ENCODE results near the gene SH3BP4. TPM values are rescaled to one million over a fixed set of nuclear protein-coding genes. Genes with fewer than 3 reads are reported as not detected.
A peak's percentile ranks its signal among the peaks of the same experiment; 100 is the strongest.

The SH3BP4 gene
- total and polyA plus RNA-seq, 2 of the 13 experiments (the other 11 are each of a cell fraction or from before 2014, with no cell fraction given): 34.6 to 99.1 TPM

DNA sequence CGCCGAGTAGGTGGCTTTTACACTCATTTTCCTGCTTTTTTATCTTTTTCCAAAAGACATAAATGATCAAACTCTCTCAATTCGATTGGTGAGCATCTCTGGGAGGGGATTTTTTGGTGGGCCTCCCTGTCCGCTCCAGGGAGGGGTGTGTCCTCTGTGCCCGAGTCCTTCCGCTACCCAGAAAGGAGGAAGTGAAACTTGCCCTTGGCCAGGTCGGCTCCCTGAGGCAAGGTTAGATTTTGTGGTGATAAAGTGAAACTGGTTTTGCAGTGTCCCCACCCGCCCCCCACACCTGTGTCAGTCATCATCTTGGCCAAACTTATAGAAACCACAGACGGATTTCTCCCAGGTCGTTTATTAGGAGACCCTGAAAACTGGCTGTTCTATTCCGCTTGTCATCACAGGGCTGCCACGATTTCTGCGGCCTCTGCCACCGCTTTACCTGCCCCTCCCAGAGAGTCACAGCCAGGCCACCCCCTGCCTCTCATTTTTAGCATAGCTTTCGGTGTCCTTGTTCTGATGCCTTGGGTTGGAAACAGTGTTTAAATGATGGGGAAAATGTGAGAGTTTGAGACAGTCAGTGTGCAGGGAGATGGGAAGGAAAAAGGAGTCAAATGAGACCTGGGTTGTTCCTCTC lies 93.6 kb downstream of the SH3BP4 start:
- H3K9me3 ChIP-seq (ENCODE audit: low read length): no peaks in the 10 kb centered on the region
- H3K79me2 ChIP-seq (ENCODE audit: insufficient read depth, low read length): peaks cover 14% of the 10 kb centered on the region
- peaks cover 70% of the 10 kb centered on the region for H4K20me1 ChIP-seq (ENCODE audit: insufficient read depth, low read length)
- POLR2A ChIA-PET: interaction anchor here (0.7 kb wide), 1 partner anchor 43 kb away, joined by 4 read pairs; no protein-coding TSS in a partner anchor
- TF ChIP-seq RBM22 (optimal IDR thresholded peaks at IDR 0.05; ENCODE audit: low read length) (peak; percentile 87), CEBPG (CRISPR knock-in tag; IDR thresholded peaks at IDR 0.05) (no peak)
- H3K36me3 ChIP-seq (replicated peaks in 1 of 2; ENCODE audit: control insufficient read depth in 1 of 2, insufficient read depth in 2 of 2, low read length in 2 of 2): peaks cover 68 to 92% of the 10 kb centered on the region in 2 experiments
- CTCF ChIA-PET (ENCODE audit: low intra/inter-chr PET ratio, low total read pairs): no interaction called here
- no peaks in the 10 kb centered on the region for H3K27me3 ChIP-seq (ENCODE audit: control insufficient read depth in 1 of 2, insufficient read depth in 2 of 2, low read length in 2 of 2)
- in situ Hi-C loops (cut with HindIII; ENCODE audit: extremely low pct_ligation_motif_present, low pct_unique_long_range_greater_than_20kb) (no loop called here), intact Hi-C loops (cut with micrococcal nuclease; ENCODE audit: unreplicated experiment) (no loop called here)
- 96% methylated on average over 15 of the region's 15 CpGs for WGBS (ENCODE audit: low lambda C conversion rate)
- no peak for DNase-seq (ENCODE audit: low spot score)
- peaks cover 11% of the 10 kb centered on the region; the same call in 1 of the 2 replicates for H3K4me1 ChIP-seq (ENCODE audit: insufficient read depth, low read length)
- no peak overlapping the region for H2AFZ ChIP-seq (ENCODE audit: low read length)
- H3K4me3 ChIP-seq (replicated peaks in 1 of 3; ENCODE audit: insufficient read depth in 1 of 3, low read depth in 2 of 3, low read length in 3 of 3): no peak overlapping the region
- no peak for FAIRE-seq
- no peak for ATAC-seq
- H3K27ac ChIP-seq (ENCODE audit: extremely low read length, insufficient read depth, low read length): no peak overlapping the region
- H3K9ac ChIP-seq (ENCODE audit: insufficient read depth, low read depth, low read length): no peak overlapping the region
- no peak overlapping the region for H3K4me2 ChIP-seq (ENCODE audit: low read depth, low read length)
- BruUV-seq (replicated peaks): no TSS peak

DNA sequence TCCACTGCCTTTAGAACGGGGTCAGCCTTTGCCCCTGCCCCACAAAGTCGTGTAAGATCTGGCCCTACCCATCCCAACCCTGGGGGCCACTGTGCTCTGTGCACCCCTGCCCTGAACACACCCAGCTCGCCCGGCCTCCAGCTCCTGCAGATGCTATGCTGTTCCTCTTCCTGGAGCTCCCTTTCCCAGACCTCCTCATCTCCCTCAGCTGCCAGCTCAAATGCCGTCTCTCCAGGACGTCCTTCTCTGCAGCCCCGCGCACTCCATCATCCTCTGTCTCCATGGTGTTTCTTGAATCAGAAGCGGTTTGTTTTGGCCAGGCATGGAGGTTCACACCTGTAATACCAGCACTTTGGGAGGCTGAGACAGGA lies 94.1 kb downstream of the SH3BP4 start:
- ATAC-seq (no peak), FAIRE-seq (no peak), DNase-seq (ENCODE audit: low spot score) (no peak)
- Histone ChIP-seq H2AFZ (ENCODE audit: low read length) (no peak overlapping the region), H3K27me3 (ENCODE audit: control insufficient read depth in 1 of 2, insufficient read depth in 2 of 2, low read length in 2 of 2) (no peaks in the 10 kb centered on the region), H3K36me3 (replicated peaks in 1 of 2; ENCODE audit: control insufficient read depth in 1 of 2, insufficient read depth in 2 of 2, low read length in 2 of 2) (peaks cover 67 to 92% of the 10 kb centered on the region in 2 experiments), H3K79me2 (ENCODE audit: insufficient read depth, low read length) (peaks cover 14% of the 10 kb centered on the region), H3K4me1 (ENCODE audit: insufficient read depth, low read length) (peaks cover 11% of the 10 kb centered on the region; the same call in 1 of the 2 replicates), H3K27ac (ENCODE audit: extremely low read length, insufficient read depth, low read length) (no peak overlapping the region), H3K9me3 (ENCODE audit: low read length) (no peaks in the 10 kb centered on the region), H3K9ac (ENCODE audit: insufficient read depth, low read depth, low read length) (no peak overlapping the region), H3K4me3 (replicated peaks in 1 of 3; ENCODE audit: insufficient read depth in 1 of 3, low read depth in 2 of 3, low read length in 3 of 3) (no peak overlapping the region), H4K20me1 (ENCODE audit: insufficient read depth, low read length) (peaks cover 68% of the 10 kb centered on the region), H3K4me2 (ENCODE audit: low read depth, low read length) (no peak overlapping the region)
- in situ Hi-C loops (cut with HindIII; ENCODE audit: extremely low pct_ligation_motif_present, low pct_unique_long_range_greater_than_20kb) (no loop called here), intact Hi-C loops (cut with micrococcal nuclease; ENCODE audit: unreplicated experiment) (no loop called here)
- CTCF ChIA-PET (ENCODE audit: low intra/inter-chr PET ratio, low total read pairs): no interaction called here
- no TSS peak for BruUV-seq (replicated peaks)
- POLR2A ChIA-PET: interaction anchor here (0.7 kb wide), 1 partner anchor 42 kb away, joined by 4 read pairs; no protein-coding TSS in a partner anchor
- WGBS (ENCODE audit: low lambda C conversion rate): 94% methylated on average over 9 of the region's 9 CpGs
- TF ChIP-seq PAWR (CRISPR knock-in tag; IDR thresholded peaks at IDR 0.05; ENCODE audit: borderline replicate concordance) (no peak), SETDB1 (CRISPR knock-in tag; IDR thresholded peaks at IDR 0.05; ENCODE audit: borderline replicate concordance) (no peak), ZNF746 (CRISPR knock-in tag; IDR thresholded peaks at IDR 0.05) (no peak), NFKB2 (CRISPR knock-in tag; IDR thresholded peaks at IDR 0.05; ENCODE audit: borderline replicate concordance) (no peak), NR2F6 (IDR thresholded peaks at IDR 0.05) (no peak), NR2F6 (CRISPR knock-in tag; IDR thresholded peaks at IDR 0.05) (no peak), TAF15 (IDR thresholded peaks at IDR 0.05; ENCODE audit: low read depth, low read length, poor library complexity, severe bottlenecking) (no peak), ARNTL (CRISPR knock-in tag; IDR thresholded peaks at IDR 0.05) (no peak), RBM22 (optimal IDR thresholded peaks at IDR 0.05; ENCODE audit: low read length) (peak; percentile 78), GFI1 (CRISPR knock-in tag; IDR thresholded peaks at IDR 0.05; ENCODE audit: borderline replicate concordance) (no peak)
- TF ChIP-seq, protein P1, sequence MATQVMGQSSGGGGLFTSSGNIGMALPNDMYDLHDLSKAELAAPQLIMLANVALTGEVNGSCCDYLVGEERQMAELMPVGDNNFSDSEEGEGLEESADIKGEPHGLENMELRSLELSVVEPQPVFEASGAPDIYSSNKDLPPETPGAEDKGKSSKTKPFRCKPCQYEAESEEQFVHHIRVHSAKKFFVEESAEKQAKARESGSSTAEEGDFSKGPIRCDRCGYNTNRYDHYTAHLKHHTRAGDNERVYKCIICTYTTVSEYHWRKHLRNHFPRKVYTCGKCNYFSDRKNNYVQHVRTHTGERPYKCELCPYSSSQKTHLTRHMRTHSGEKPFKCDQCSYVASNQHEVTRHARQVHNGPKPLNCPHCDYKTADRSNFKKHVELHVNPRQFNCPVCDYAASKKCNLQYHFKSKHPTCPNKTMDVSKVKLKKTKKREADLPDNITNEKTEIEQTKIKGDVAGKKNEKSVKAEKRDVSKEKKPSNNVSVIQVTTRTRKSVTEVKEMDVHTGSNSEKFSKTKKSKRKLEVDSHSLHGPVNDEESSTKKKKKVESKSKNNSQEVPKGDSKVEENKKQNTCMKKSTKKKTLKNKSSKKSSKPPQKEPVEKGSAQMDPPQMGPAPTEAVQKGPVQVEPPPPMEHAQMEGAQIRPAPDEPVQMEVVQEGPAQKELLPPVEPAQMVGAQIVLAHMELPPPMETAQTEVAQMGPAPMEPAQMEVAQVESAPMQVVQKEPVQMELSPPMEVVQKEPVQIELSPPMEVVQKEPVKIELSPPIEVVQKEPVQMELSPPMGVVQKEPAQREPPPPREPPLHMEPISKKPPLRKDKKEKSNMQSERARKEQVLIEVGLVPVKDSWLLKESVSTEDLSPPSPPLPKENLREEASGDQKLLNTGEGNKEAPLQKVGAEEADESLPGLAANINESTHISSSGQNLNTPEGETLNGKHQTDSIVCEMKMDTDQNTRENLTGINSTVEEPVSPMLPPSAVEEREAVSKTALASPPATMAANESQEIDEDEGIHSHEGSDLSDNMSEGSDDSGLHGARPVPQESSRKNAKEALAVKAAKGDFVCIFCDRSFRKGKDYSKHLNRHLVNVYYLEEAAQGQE (IDR thresholded peaks at IDR 0.05; ENCODE audit: borderline replicate concordance in 1 of 2, low read depth in 1 of 2, low read length in 2 of 2): no peak
- TF ChIP-seq, protein P2, sequence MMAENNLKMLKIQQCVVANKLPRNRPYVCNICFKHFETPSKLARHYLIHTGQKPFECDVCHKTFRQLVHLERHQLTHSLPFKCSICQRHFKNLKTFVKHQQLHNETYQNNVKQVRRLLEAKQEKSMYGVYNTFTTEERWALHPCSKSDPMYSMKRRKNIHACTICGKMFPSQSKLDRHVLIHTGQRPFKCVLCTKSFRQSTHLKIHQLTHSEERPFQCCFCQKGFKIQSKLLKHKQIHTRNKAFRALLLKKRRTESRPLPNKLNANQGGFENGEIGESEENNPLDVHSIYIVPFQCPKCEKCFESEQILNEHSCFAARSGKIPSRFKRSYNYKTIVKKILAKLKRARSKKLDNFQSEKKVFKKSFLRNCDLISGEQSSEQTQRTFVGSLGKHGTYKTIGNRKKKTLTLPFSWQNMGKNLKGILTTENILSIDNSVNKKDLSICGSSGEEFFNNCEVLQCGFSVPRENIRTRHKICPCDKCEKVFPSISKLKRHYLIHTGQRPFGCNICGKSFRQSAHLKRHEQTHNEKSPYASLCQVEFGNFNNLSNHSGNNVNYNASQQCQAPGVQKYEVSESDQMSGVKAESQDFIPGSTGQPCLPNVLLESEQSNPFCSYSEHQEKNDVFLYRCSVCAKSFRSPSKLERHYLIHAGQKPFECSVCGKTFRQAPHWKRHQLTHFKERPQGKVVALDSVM (CRISPR knock-in tag; IDR thresholded peaks at IDR 0.05): no peak

All from HepG2 (cell line).